Endothelial cell of umbilical vein (primary cell): ENCODE results near the gene CTSV. TPM values are rescaled to one million over a fixed set of nuclear protein-coding genes. Genes with fewer than 3 reads are reported as not detected.

Experiments used
- BruUV-seq: library from RNA; stranded (reverse); fragments of 400-500 nt; replicated peaks from 2 replicates; lab custom pipeline; 2021; lab: Mats Ljungman, UMichigan
- CTCF ChIA-PET: fragments of 300-600, 350-600 bp; sonication (Branson Sonifier 250); formaldehyde crosslinking; loops from one replicate; lab custom pipeline; 2021; ENCODE audit warnings: antibody characterized with exemption, inconsistent platforms; lab: Charles Lee
- POLR2A ChIA-PET: fragments of 300-600, 350-600 bp; sonication (Branson Sonifier 250); formaldehyde crosslinking; loops from one replicate; lab custom pipeline; 2021; ENCODE audit warnings: antibody characterized with exemption, inconsistent platforms; lab: Charles Lee
- DNase-seq: peaks from one replicate; pipeline ENCODE4 v3.0.0-alpha.2; 2011; ENCODE audit warnings: low read depth, low spot score
- FAIRE-seq: peaks from 2 replicates; lab custom pipeline; 2011; peaks lifted over from hg19 to GRCh38; lab: Jason Lieb, UNC
- H2AFZ ChIP-seq: 2 replicates; pipeline ENCODE4 v1.6.0; 2012; ENCODE audit warnings: low read depth, low read length, control low read depth, inconsistent platforms
- H3K27ac ChIP-seq: 2 replicates; pipeline ENCODE4 v1.5.1; 2011; ENCODE audit warnings: low read depth, mild to moderate bottlenecking, control low read depth, low read length, moderate library complexity; ENCODE audit not compliant: insufficient read depth
- H3K27me3 ChIP-seq, 2 experiments: 2 replicates each; pipeline versions ENCODE4 v1.6.0 to v1.6.1; 2011; ENCODE audit warnings: low read length in 2 of 2, mixed read lengths in 1 of 2; ENCODE audit not compliant: control insufficient read depth in 2 of 2, insufficient read depth in 2 of 2
- H3K36me3 ChIP-seq, 2 experiments: 2 replicates in 1 of 2; 3 replicates in 1 of 2; pipeline ENCODE4 v1.5.1; 2011; ENCODE audit warnings: low read length in 2 of 2, mild to moderate bottlenecking in 1 of 2, moderate library complexity in 1 of 2; ENCODE audit not compliant: control insufficient read depth in 2 of 2, insufficient read depth in 2 of 2; ENCODE audit errors: extremely low read depth in 1 of 2
- H3K4me1 ChIP-seq: 3 replicates; pipeline ENCODE4 v1.5.1; 2011; ENCODE audit warnings: mild to moderate bottlenecking, low read length; ENCODE audit not compliant: control insufficient read depth, insufficient read depth; ENCODE audit errors: extremely low read depth
- H3K4me2 ChIP-seq: 2 replicates; pipeline ENCODE4 v1.6.1; 2011; ENCODE audit warnings: low read length, control low read depth, mixed read lengths; ENCODE audit not compliant: insufficient read depth
- H3K4me3 ChIP-seq, 3 experiments: fragments of 200-600 bp in 1 of 3; sonication (generic), shearing (Covaris generic) in 1 of 3; replicated peaks in 1 of 3; 2 replicates each; pipeline ENCODE4 v1.5.1; 2011 to 2016; ENCODE audit warnings: control low read depth in 3 of 3, low read length in 3 of 3, mild to moderate bottlenecking in 2 of 3, inconsistent platforms in 1 of 3, low read depth in 1 of 3, moderate library complexity in 1 of 3; ENCODE audit not compliant: insufficient read depth in 1 of 3
- H3K79me2 ChIP-seq: 2 replicates; pipeline ENCODE4 v1.6.0; 2012; ENCODE audit warnings: low read length, inconsistent platforms; ENCODE audit not compliant: control insufficient read depth, insufficient read depth
- H3K9ac ChIP-seq: replicated peaks from 2 replicates; pipeline ENCODE3; 2011; ENCODE audit warnings: low read length, control low read depth; ENCODE audit not compliant: insufficient read depth; ENCODE audit errors: extremely low read depth
- H3K9me1 ChIP-seq: replicated peaks from 3 replicates; pipeline ENCODE4 v1.6.0; 2011; ENCODE audit warnings: mild to moderate bottlenecking, low read length; ENCODE audit not compliant: control insufficient read depth, insufficient read depth; ENCODE audit errors: extremely low read depth
- H3K9me3 ChIP-seq: replicated peaks from 2 replicates; pipeline ENCODE4 v1.5.1; 2012; ENCODE audit warnings: low read length, inconsistent platforms; ENCODE audit not compliant: control insufficient read depth, insufficient read depth
- H4K20me1 ChIP-seq: replicated peaks from 2 replicates; pipeline ENCODE3; 2011; ENCODE audit warnings: mild to moderate bottlenecking, low read length; ENCODE audit not compliant: control insufficient read depth, insufficient read depth; ENCODE audit errors: extremely low read depth
- CTCF ChIP-seq, 2 donors: IDR thresholded peaks; 1 replicate in 1 of 2; 2 replicates in 1 of 2; pipeline ENCODE4 v1.5.1; 2011; ENCODE audit warnings: low read length in 2 of 2, mild to moderate bottlenecking in 2 of 2, moderate library complexity in 2 of 2, control low read depth in 1 of 2, inconsistent platforms in 1 of 2, low read depth in 1 of 2; ENCODE audit not compliant: insufficient read depth in 1 of 2; ENCODE audit errors: extremely low read depth in 1 of 2
- EZH2 ChIP-seq: IDR thresholded peaks from 2 replicates; pipeline ENCODE4 v1.6.1; 2012; ENCODE audit warnings: borderline replicate concordance, low read depth, mild to moderate bottlenecking, moderate library complexity, low read length, inconsistent platforms; ENCODE audit not compliant: severe bottlenecking
- FOS ChIP-seq: IDR thresholded peaks from 2 replicates; pipeline ENCODE4 v1.6.1; 2011; ENCODE audit warnings: mild to moderate bottlenecking, low read length, moderate library complexity, borderline replicate concordance; ENCODE audit not compliant: insufficient read depth
- GATA2 ChIP-seq: IDR thresholded peaks from 2 replicates; pipeline ENCODE4 v1.7.0; 2011; ENCODE audit warnings: low read depth, mild to moderate bottlenecking, moderate library complexity, mixed read lengths, low read length; ENCODE audit not compliant: insufficient read length, insufficient read depth
- JUN ChIP-seq: IDR thresholded peaks from 2 replicates; pipeline ENCODE4 v1.6.1; 2011; ENCODE audit warnings: borderline replicate concordance, low read depth; ENCODE audit not compliant: insufficient read length, insufficient read depth
- MYC ChIP-seq: IDR thresholded peaks from one replicate; pipeline ENCODE4 v1.6.1; 2011; ENCODE audit warnings: mild to moderate bottlenecking, low read depth, low read length
- POLR2A ChIP-seq: IDR thresholded peaks from 2 replicates; pipeline ENCODE4 v1.6.1; 2012; ENCODE audit warnings: low read depth, mild to moderate bottlenecking, control low read depth, low read length
- POLR2AphosphoS5 ChIP-seq: IDR thresholded peaks from 2 replicates; pipeline ENCODE4 v1.6.1; 2012; ENCODE audit warnings: low read depth, mild to moderate bottlenecking, control low read depth, low read length, moderate library complexity; ENCODE audit not compliant: insufficient read depth
- dilution Hi-C: fragments of 300-500 bp; cut with MboI; formaldehyde crosslinking; loops from one replicate; pipeline ENCODE4 v1.15.0; 2019; ENCODE audit warnings: low sequenced_read_pairs; ENCODE audit not compliant: extremely low pct_ligation_motif_present
- intact Hi-C: fragments of 100-400 bp; cut with micrococcal nuclease; formaldehyde crosslinking; loops from one replicate; pipeline ENCODE4 v1.10.0; 2022
- polyA plus RNA-seq, 4 experiments: library from polyadenylated mRNA; depleted of rRNA in 3 of 4; stranded (reverse) in 3 of 4; unstranded in 1 of 4; fragments of >200 nt; gene quantifications; 2 replicates each; pipeline versions ENCODE4 v1.2.1 to v1.2.3, GENCODE V29; 2011 to 2012; ENCODE audit warnings: missing spikeins in 1 of 4
- total RNA-seq: library from RNA; stranded (reverse); gene quantifications from 2 replicates; pipeline ENCODE4 v1.2.3, GENCODE V29; 2021
- TF ChIP-seq, protein P1 (sequence below): IDR thresholded peaks from 2 replicates; pipeline ENCODE4 v1.6.1; 2011; ENCODE audit not compliant: insufficient read depth, insufficient read length

Gene CTSV
- total and polyA plus RNA-seq, 2 donors (not counting 3 experiments of a cell fraction or from before 2014, with no cell fraction given) = 0.80 to 1.3 TPM

DNA sequence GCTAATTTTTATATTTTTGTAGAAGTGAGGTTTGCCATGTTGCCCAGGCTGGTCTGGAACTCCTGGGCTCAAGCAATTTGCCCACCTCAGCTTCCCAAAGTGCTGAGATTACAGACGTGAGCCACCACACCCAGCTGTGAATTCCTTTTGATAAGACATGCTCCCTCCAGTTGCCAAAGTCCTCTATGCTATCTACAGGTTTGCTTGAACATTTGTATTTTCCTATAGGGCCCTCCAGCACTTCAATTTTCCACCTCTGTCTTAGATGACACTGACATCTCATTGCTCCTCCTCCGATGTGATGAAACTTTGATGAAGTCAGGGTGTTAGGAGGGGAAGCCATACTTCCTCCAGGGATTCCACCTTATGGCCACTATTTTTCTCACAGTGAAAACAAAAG is 25.2 kb upstream of the CTSV start:
- Histone ChIP-seq H3K4me1 (no peaks in the 10 kb centered on the region), H2AFZ (no peak overlapping the region), H3K4me3 (no peak overlapping the region), H3K27me3 (no peaks in the 10 kb centered on the region), H3K9me1 (no peaks in the 10 kb centered on the region), H3K9me3 (no peaks in the 10 kb centered on the region), H3K27ac (no peak overlapping the region), H3K36me3 (no peaks in the 10 kb centered on the region), H4K20me1 (no peaks in the 10 kb centered on the region), H3K79me2 (no peaks in the 10 kb centered on the region), H3K4me2 (no peak overlapping the region), H3K9ac (no peak overlapping the region)
- DNase-seq = no peak
- CTCF ChIA-PET = no interaction called here
- FAIRE-seq = no peak
- TF ChIP-seq POLR2AphosphoS5 (no peak), FOS (no peak), GATA2 (no peak), CTCF (IDR thresholded peaks at IDR 0.05; ENCODE audit: extremely low read depth in 1 of 2, insufficient read depth in 1 of 2, low read depth in 1 of 2, low read length in 2 of 2) (no peak), MYC (no peak), JUN (no peak), POLR2A (no peak), EZH2 (no peak)
- TF ChIP-seq, protein P1, sequence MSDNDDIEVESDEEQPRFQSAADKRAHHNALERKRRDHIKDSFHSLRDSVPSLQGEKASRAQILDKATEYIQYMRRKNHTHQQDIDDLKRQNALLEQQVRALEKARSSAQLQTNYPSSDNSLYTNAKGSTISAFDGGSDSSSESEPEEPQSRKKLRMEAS = no peak
- POLR2A ChIA-PET = no interaction called here
- BruUV-seq = no TSS peak
- dilution Hi-C loops = no loop called here
- intact Hi-C loops = no loop called here
